ENCODE measurements around the gene CRB1. TPM values are rescaled to one million over a fixed set of nuclear protein-coding genes. Genes with fewer than 3 reads are reported as not detected.
"Not testable (repeated sequence)": the region's sequence is repeated elsewhere in the genome, so short reads cannot be mapped to it uniquely, and the experiment has no call there.

Gene CRB1
- total RNA-seq, 1 donor from 2014 or later, result 0.05 TPM

DNA sequence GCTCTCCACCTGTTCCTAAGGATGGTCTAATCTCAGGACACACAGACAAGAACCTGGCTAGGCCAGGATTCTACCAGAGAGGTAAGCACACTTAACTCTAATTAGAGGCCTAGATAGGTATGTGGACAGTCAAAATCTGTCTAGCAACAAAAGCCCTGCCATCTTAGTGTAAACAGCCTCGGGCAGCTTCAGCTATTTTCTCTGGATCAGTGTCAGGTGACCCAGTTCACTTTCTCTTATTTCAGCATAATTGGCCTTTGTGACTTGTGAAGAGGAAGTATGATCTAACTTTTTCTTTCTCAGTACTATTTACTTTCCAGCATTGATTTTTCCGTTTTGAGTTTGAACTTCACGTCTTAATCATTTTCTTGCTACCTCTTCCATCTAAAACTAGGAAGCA lies 217.7 kb downstream of the CRB1 start:
- no peak for DNase-seq
- TF ChIP-seq CTCF (IDR thresholded peaks at IDR 0.05; ENCODE audit: borderline replicate concordance), result no peak
- no peaks in the 10 kb centered on the region for H3K27me3 ChIP-seq (ENCODE audit: low read depth)

DNA sequence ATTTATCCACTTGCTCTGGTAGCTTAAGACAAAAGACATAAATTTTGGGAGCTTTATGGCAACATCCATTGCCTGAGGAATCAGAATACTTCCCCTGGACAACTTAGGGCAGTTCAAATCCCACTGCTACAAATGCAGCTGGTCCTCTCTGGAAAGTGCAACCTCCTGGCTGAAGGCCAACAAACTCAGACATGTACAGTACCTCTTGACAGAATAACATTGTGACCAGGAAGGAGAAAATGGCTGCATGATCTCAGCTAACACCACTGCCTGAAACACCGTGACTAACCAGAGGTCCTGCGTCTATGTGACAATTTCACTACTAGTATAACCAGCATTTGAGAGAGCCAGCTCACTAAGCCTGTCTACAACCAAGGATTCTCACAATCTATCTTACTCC lies 218.9 kb downstream of the CRB1 start:
- TF ChIP-seq CTCF (IDR thresholded peaks at IDR 0.05; ENCODE audit: borderline replicate concordance), result no peak

More for the DNA sequence above, 217.7 kb downstream of the CRB1 start:
- Histone ChIP-seq H3K4me3 (no peak overlapping the region), H3K36me3 (no peaks in the 10 kb centered on the region), H3K27ac (replicated peaks) (no peak overlapping the region), H3K9me3 (replicated peaks) (peaks cover 5% of the 10 kb centered on the region), H3K4me1 (peaks cover 3% of the 10 kb centered on the region)
- intact Hi-C loops (cut with micrococcal nuclease), result no loop called here

GRCh38 chr1:197491505-197491904 lies 223.5 kb downstream of the CRB1 start:
- H3K9me3 ChIP-seq (replicated peaks); H3K4me3 ChIP-seq; H3K27ac ChIP-seq (replicated peaks); H3K36me3 ChIP-seq; intact Hi-C loops (cut with micrococcal nuclease); H3K27me3 ChIP-seq (ENCODE audit: low read depth); DNase-seq; H3K4me1 ChIP-seq: not testable (repeated sequence)

More for the DNA sequence above, 218.9 kb downstream of the CRB1 start:
- intact Hi-C loops (cut with micrococcal nuclease), result no loop called here
- Histone ChIP-seq H3K4me3 (no peak overlapping the region), H3K9me3 (replicated peaks) (peaks cover 5% of the 10 kb centered on the region), H3K36me3 (no peaks in the 10 kb centered on the region), H3K27me3 (ENCODE audit: low read depth) (no peaks in the 10 kb centered on the region), H3K4me1 (peaks cover 3% of the 10 kb centered on the region), H3K27ac (replicated peaks) (no peak overlapping the region)
- DNase-seq, result no peak

DNA sequence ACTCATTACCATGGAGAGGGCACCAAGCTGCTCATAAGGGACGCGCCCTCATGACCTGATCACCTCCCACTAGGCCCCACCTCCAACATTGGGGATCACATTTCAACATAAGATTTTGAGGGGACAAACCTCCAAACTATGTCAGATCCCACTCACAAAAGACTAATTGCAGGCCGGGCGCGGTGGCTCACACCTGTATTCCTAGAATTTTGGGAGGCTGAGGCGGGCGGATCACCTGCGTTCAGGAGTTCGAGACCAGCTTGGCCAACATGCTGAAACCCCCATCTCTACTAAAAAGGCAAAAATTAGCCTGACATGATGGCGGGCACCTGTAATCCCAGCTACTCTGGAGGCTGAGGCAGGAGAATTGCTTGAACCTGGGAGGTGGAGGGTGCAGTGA lies 228.7 kb downstream of the CRB1 start:
- no peaks in the 10 kb centered on the region for H3K9me3 ChIP-seq (replicated peaks)
- H3K27ac ChIP-seq (replicated peaks), result no peak overlapping the region
- TF ChIP-seq CTCF (IDR thresholded peaks at IDR 0.05; ENCODE audit: borderline replicate concordance), result no peak
- no peaks in the 10 kb centered on the region for H3K27me3 ChIP-seq (ENCODE audit: low read depth)
- H3K36me3 ChIP-seq, result no peaks in the 10 kb centered on the region
- no peak overlapping the region for H3K4me3 ChIP-seq
- DNase-seq, result no peak
- intact Hi-C loops (cut with micrococcal nuclease), result no loop called here
- H3K4me1 ChIP-seq, result no peaks in the 10 kb centered on the region

DNA sequence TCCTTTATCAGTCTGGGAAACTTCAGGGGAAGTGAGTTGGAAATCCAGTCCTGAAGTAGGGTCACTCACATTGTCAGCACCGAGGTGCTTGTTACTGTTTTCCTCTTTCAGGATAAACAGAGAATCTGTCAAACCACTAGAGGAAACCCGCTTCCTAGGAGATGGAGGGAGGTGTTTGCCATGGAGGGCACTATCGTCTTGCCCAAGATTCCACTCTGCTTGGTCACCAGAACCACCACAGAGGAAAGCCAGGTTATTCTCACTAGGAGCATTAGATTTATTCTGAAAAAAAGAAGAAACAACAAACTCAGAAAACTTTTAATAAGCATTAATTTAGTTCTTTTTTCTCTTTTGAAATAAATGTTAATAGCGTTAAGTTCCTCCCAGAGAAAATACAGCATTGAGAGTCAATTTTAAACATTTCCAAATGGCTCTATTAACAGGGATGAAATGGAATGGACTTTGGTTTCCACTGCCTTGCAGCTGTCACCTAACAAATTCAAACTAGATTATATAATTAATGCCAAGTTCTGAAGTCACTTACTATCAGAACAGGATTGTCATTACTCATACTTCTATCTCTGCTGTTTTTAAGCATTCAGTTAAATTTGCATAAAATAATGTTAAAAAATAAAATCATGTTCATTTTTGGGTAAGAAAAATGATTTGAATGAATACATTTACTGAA lies 242.8 kb downstream of the CRB1 start:
- H3K4me1 ChIP-seq, result no peaks in the 10 kb centered on the region
- H3K27me3 ChIP-seq (ENCODE audit: low read depth), result no peaks in the 10 kb centered on the region
- no peaks in the 10 kb centered on the region for H3K9me3 ChIP-seq (replicated peaks)
- no peak for DNase-seq
- no peak overlapping the region for H3K27ac ChIP-seq (replicated peaks)
- no peak for TF ChIP-seq CTCF (IDR thresholded peaks at IDR 0.05; ENCODE audit: borderline replicate concordance)
- intact Hi-C loops (cut with micrococcal nuclease), result no loop called here
- H3K36me3 ChIP-seq, result peaks cover 26% of the 10 kb centered on the region
- no peak overlapping the region for H3K4me3 ChIP-seq

- no peak for DNase-seq
- Histone ChIP-seq H3K4me3 (no peak overlapping the region), H3K9me3 (replicated peaks) (no peaks in the 10 kb centered on the region), H3K27ac (replicated peaks) (no peak overlapping the region), H3K27me3 (ENCODE audit: low read depth) (no peaks in the 10 kb centered on the region), H3K4me1 (peaks cover 10% of the 10 kb centered on the region), H3K36me3 (peaks cover 20% of the 10 kb centered on the region)
- intact Hi-C loops (cut with micrococcal nuclease), result no loop called here
- no peak for TF ChIP-seq CTCF (IDR thresholded peaks at IDR 0.05; ENCODE audit: borderline replicate concordance)
Observed at GRCh38 chr1:197515421-197515820, 247.4 kb downstream of the CRB1 start.

Data from left ventricle myocardium inferior (tissue), 1 donor.